ENCODE data around the gene SFXN5. TPM values are rescaled to one million over a fixed set of nuclear protein-coding genes. Genes with fewer than 3 reads are reported as not detected.

Gene SFXN5
- total RNA-seq, 1 experiment from 2014 or later = 31.3 TPM

GRCh38 chr2:73004889-73005596 lies 66.5 kb downstream of the SFXN5 start:
- Histone ChIP-seq H3K4me3 (ENCODE audit: low read depth, low read length) (no peak overlapping the region), H3K27me3 (replicated peaks; ENCODE audit: control insufficient read depth, insufficient read depth, low read length) (no peaks in the 10 kb centered on the region), H3K36me3 (ENCODE audit: control insufficient read depth, insufficient read depth, low read length) (no peaks in the 10 kb centered on the region; the same call in 1 of the 2 replicates), H3K4me1 (peaks cover 14% of the 10 kb centered on the region), H3K9me3 (no peaks in the 10 kb centered on the region)
- ChIA-PET POLR2A (no interaction called here), CTCF (no interaction called here)
- intact Hi-C loops (cut with micrococcal nuclease; ENCODE audit: unreplicated experiment) = no loop called here
- no peak overlapping the region for H3K27ac Mint-ChIP-seq (ENCODE audit: unreplicated experiment)
- TF ChIP-seq, protein P1, sequence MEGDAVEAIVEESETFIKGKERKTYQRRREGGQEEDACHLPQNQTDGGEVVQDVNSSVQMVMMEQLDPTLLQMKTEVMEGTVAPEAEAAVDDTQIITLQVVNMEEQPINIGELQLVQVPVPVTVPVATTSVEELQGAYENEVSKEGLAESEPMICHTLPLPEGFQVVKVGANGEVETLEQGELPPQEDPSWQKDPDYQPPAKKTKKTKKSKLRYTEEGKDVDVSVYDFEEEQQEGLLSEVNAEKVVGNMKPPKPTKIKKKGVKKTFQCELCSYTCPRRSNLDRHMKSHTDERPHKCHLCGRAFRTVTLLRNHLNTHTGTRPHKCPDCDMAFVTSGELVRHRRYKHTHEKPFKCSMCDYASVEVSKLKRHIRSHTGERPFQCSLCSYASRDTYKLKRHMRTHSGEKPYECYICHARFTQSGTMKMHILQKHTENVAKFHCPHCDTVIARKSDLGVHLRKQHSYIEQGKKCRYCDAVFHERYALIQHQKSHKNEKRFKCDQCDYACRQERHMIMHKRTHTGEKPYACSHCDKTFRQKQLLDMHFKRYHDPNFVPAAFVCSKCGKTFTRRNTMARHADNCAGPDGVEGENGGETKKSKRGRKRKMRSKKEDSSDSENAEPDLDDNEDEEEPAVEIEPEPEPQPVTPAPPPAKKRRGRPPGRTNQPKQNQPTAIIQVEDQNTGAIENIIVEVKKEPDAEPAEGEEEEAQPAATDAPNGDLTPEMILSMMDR (IDR thresholded peaks at IDR 0.05; ENCODE audit: insufficient read depth in 1 of 2, low read depth in 1 of 2, low read length in 1 of 2, severe bottlenecking in 1 of 2, unreplicated experiment in 1 of 2) = no peak
- no peaks in the 10 kb centered on the region for H3K27me3 Mint-ChIP-seq (ENCODE audit: insufficient read depth, unreplicated experiment)
- H3K36me3 Mint-ChIP-seq (ENCODE audit: insufficient read depth, unreplicated experiment) = no peaks in the 10 kb centered on the region
- no peak overlapping the region for H3K4me3 Mint-ChIP-seq (ENCODE audit: unreplicated experiment)
- H3K9me3 Mint-ChIP-seq (ENCODE audit: unreplicated experiment) = no peaks in the 10 kb centered on the region
- H3K4me1 Mint-ChIP-seq (ENCODE audit: low read depth, unreplicated experiment) = peaks cover 19% of the 10 kb centered on the region
- BruUV-seq (replicated peaks) = no TSS peak
- no peak for DNase-seq

DNA sequence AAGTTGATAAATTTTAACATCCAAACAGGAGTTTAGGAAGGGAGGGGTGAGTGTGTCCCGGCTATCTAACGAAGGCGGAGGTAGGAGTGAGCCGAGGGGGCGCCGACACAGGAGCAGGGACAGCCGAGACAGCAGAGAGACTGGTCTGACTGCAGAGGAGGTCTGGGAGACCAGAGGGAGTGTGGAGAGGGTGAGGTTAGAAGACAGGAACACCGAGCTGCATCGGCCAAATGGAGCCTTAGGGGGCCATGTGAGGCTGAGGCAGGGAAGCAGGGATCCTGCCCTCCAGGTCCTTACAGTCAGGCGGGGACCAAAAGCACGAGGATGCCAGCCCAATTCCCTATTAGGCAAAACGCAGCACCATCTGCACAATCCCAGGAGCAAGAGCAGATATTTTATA lies 67.0 kb downstream of the SFXN5 start:
- ChIA-PET CTCF (no interaction called here), POLR2A (no interaction called here)
- no peak overlapping the region for H3K27ac Mint-ChIP-seq (ENCODE audit: unreplicated experiment)
- H3K36me3 ChIP-seq (ENCODE audit: control insufficient read depth, insufficient read depth, low read length) = no peaks in the 10 kb centered on the region; the same call in none of the 2 replicates
- no peak overlapping the region for H3K4me3 Mint-ChIP-seq (ENCODE audit: unreplicated experiment)
- intact Hi-C loops (cut with micrococcal nuclease; ENCODE audit: unreplicated experiment) = no loop called here
- no TSS peak for BruUV-seq (replicated peaks)
- no peak overlapping the region for H3K4me3 ChIP-seq (ENCODE audit: low read depth, low read length)
- no peaks in the 10 kb centered on the region for H3K27me3 ChIP-seq (replicated peaks; ENCODE audit: control insufficient read depth, insufficient read depth, low read length)
- H3K27me3 Mint-ChIP-seq (ENCODE audit: insufficient read depth, unreplicated experiment) = no peaks in the 10 kb centered on the region
- H3K36me3 Mint-ChIP-seq (ENCODE audit: insufficient read depth, unreplicated experiment) = no peaks in the 10 kb centered on the region
- no peak for DNase-seq
- no peaks in the 10 kb centered on the region for H3K9me3 Mint-ChIP-seq (ENCODE audit: unreplicated experiment)
- peaks cover 14% of the 10 kb centered on the region for H3K4me1 ChIP-seq
- TF ChIP-seq, protein P1 (IDR thresholded peaks at IDR 0.05; ENCODE audit: insufficient read depth in 1 of 2, low read depth in 1 of 2, low read length in 1 of 2, severe bottlenecking in 1 of 2, unreplicated experiment in 1 of 2) = no peak
- no peaks in the 10 kb centered on the region for H3K9me3 ChIP-seq
- peaks cover 19% of the 10 kb centered on the region for H3K4me1 Mint-ChIP-seq (ENCODE audit: low read depth, unreplicated experiment)

DNA sequence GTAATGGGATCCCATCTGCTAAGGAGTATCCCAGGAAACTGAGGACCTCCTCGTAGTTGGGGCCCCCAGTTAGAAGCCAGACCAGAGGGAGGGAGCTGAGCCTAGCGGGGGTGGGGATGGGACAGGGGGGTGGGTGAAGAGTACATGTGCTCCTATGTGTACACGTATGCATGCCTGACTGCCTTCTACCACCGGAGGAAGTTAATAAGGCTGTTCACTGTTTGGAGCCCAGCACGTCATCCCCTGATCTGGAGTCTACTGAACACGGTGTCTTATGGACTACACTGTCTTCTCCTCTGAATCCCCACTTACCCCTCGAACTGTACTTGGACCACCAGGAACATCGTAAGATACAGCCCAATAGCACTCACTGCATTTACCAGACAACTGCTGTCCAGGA lies 68.5 kb downstream of the SFXN5 start:
- intact Hi-C loops (cut with micrococcal nuclease; ENCODE audit: unreplicated experiment) = no loop called here
- Histone ChIP-seq H3K36me3 (ENCODE audit: control insufficient read depth, insufficient read depth, low read length) (no peaks in the 10 kb centered on the region; the same call in none of the 2 replicates), H3K4me1 (peaks cover 14% of the 10 kb centered on the region), H3K4me3 (ENCODE audit: low read depth, low read length) (no peak overlapping the region), H3K27me3 (replicated peaks; ENCODE audit: control insufficient read depth, insufficient read depth, low read length) (no peaks in the 10 kb centered on the region), H3K9me3 (no peaks in the 10 kb centered on the region)
- Mint-ChIP-seq H3K4me3 (ENCODE audit: unreplicated experiment) (no peak overlapping the region), H3K9me3 (ENCODE audit: unreplicated experiment) (no peaks in the 10 kb centered on the region), H3K27me3 (ENCODE audit: insufficient read depth, unreplicated experiment) (no peaks in the 10 kb centered on the region), H3K27ac (ENCODE audit: unreplicated experiment) (no peak overlapping the region), H3K4me1 (ENCODE audit: low read depth, unreplicated experiment) (peaks cover 14% of the 10 kb centered on the region), H3K36me3 (ENCODE audit: insufficient read depth, unreplicated experiment) (no peaks in the 10 kb centered on the region)
- ChIA-PET CTCF (interaction anchor here (0.6 kb wide), 1 partner anchor 98 kb away, joined by 3 read pairs; no protein-coding TSS in a partner anchor), POLR2A (no interaction called here)
- no TSS peak for BruUV-seq (replicated peaks)
- no peak for DNase-seq
- TF ChIP-seq, protein P1 (IDR thresholded peaks at IDR 0.05; ENCODE audit: insufficient read depth in 1 of 2, low read depth in 1 of 2, low read length in 1 of 2, severe bottlenecking in 1 of 2, unreplicated experiment in 1 of 2) = no peak

All from Caco-2 (cell line).